Neural progenitor cell (in vitro differentiated cells): Measurements from ENCODE around the gene DRC1. TPM values are rescaled to one million over a fixed set of nuclear protein-coding genes. Genes with fewer than 3 reads are reported as not detected.

Experiments used
- DNase-seq: peaks from one replicate; pipeline ENCODE4 v3.0.0-alpha.2; 2016; ENCODE audit warnings: low spot score
- H2AFZ ChIP-seq: fragments of 200-600 bp; sonication (generic); replicated peaks from 2 replicates; pipeline ENCODE4 v1.6.1; 2016; ENCODE audit warnings: antibody characterized with exemption
- H3F3A ChIP-seq: fragments of 200-600 bp; sonication (generic); 2 replicates; pipeline ENCODE4 v1.6.1; 2016; ENCODE audit warnings: antibody characterized with exemption, low read depth
- H3K27ac ChIP-seq: fragments of 200-600 bp; sonication (generic); 2 replicates; pipeline ENCODE4 v1.5.1; 2016; ENCODE audit warnings: mild to moderate bottlenecking
- H3K27me3 ChIP-seq: fragments of 200-600 bp; sonication (generic); 2 replicates; pipeline ENCODE4 v1.6.1; 2016; ENCODE audit warnings: mild to moderate bottlenecking, moderate library complexity
- H3K36me3 ChIP-seq: fragments of 200-600 bp; sonication (generic); 2 replicates; pipeline ENCODE4 v1.5.1; 2016
- H3K4me1 ChIP-seq: fragments of 200-600 bp; sonication (generic); 2 replicates; pipeline ENCODE4 v1.6.1; 2016; ENCODE audit warnings: mixed run types
- H3K4me2 ChIP-seq: fragments of 200-600 bp; sonication (generic); 2 replicates; pipeline ENCODE4 v1.6.1; 2016
- H3K4me3 ChIP-seq: fragments of 200-600 bp; sonication (generic); 2 replicates; pipeline ENCODE4 v1.5.1; 2016
- H3K79me2 ChIP-seq: fragments of 200-600 bp; sonication (generic); 2 replicates; pipeline ENCODE4 v1.6.1; 2016; ENCODE audit warnings: low read depth
- H3K9ac ChIP-seq: fragments of 200-600 bp; sonication (generic); 2 replicates; pipeline ENCODE4 v1.6.1; 2016
- H3K9me3 ChIP-seq: fragments of 200-600 bp; sonication (generic); 2 replicates; pipeline ENCODE4 v1.5.1; 2016; ENCODE audit warnings: low read depth
- H4K20me1 ChIP-seq: fragments of 200-600 bp; sonication (generic); 2 replicates; pipeline ENCODE4 v1.6.1; 2016; ENCODE audit warnings: low read depth
- H3K27ac Mint-ChIP-seq: 3 replicates; pipeline ENCODE4 v1.8.0; 2021; ENCODE audit warnings: mixed read lengths
- H3K27me3 Mint-ChIP-seq: 2 replicates; pipeline ENCODE4 v1.8.0; 2022; ENCODE audit warnings: low read depth, mild to moderate bottlenecking, inconsistent platforms, moderate library complexity, mixed read lengths; ENCODE audit not compliant: insufficient read depth
- H3K36me3 Mint-ChIP-seq: 3 replicates; pipeline ENCODE4 v1.8.0; 2021; ENCODE audit warnings: mixed read lengths
- H3K4me1 Mint-ChIP-seq: 3 replicates; pipeline ENCODE4 v1.8.0; 2021; ENCODE audit warnings: mixed read lengths
- H3K4me3 Mint-ChIP-seq: 3 replicates; pipeline ENCODE4 v1.8.0; 2021; ENCODE audit warnings: mild to moderate bottlenecking, moderate library complexity, mixed read lengths
- H3K9me3 Mint-ChIP-seq: 3 replicates; pipeline ENCODE4 v1.8.0; 2020; ENCODE audit warnings: mixed read lengths
- CTCF ChIP-seq: fragments of 200-600 bp; sonication (generic); IDR thresholded peaks from 2 replicates; pipeline ENCODE4 v1.5.1; 2017; ENCODE audit warnings: antibody characterized with exemption, mild to moderate bottlenecking
- EZH2 ChIP-seq: fragments of 200-600 bp; sonication (generic); IDR thresholded peaks from 2 replicates; pipeline ENCODE4 v1.6.1; 2017; ENCODE audit warnings: antibody characterized with exemption, mild to moderate bottlenecking, moderate library complexity
- EZH2phosphoT487 ChIP-seq: fragments of 200-600 bp; sonication (generic); IDR thresholded peaks from 2 replicates; pipeline ENCODE4 v1.6.1; 2017; ENCODE audit warnings: antibody characterized with exemption
- total RNA-seq: library from RNA; depleted of rRNA; stranded (reverse); fragments of >200 nt; gene quantifications from 2 replicates; pipeline ENCODE4 v1.2.3, GENCODE V29; 2015; ENCODE audit warnings: low replicate concordance

Gene DRC1
- total RNA-seq, 1 donor from 2014 or later, result not detected

GRCh38 chr2:26494891-26495290, 93.2 kb downstream of the DRC1 start:
- H3K27ac ChIP-seq, result no peak overlapping the region
- no peaks in the 10 kb centered on the region for H3K27me3 ChIP-seq
- H3K4me3 ChIP-seq, result no peak overlapping the region
- peaks cover 31% of the 10 kb centered on the region for H3K4me1 Mint-ChIP-seq
- no peak overlapping the region for H2AFZ ChIP-seq
- H3K36me3 ChIP-seq, result no peaks in the 10 kb centered on the region
- H3K9me3 ChIP-seq, result no peaks in the 10 kb centered on the region
- H3K36me3 Mint-ChIP-seq, result peaks cover 2% of the 10 kb centered on the region
- H3F3A ChIP-seq, result peaks cover 15% of the 10 kb centered on the region
- no peaks in the 10 kb centered on the region for H3K79me2 ChIP-seq
- no peak overlapping the region for H3K4me2 ChIP-seq
- H3K9me3 Mint-ChIP-seq, result peaks cover 7% of the 10 kb centered on the region
- H3K27ac Mint-ChIP-seq, result peak overlapping the region; percentile 33
- H3K4me3 Mint-ChIP-seq, result no peak overlapping the region
- no peak for DNase-seq
- no peak overlapping the region for H3K9ac ChIP-seq
- H3K4me1 ChIP-seq, result peaks cover 17% of the 10 kb centered on the region
- peaks cover 13% of the 10 kb centered on the region for H3K27me3 Mint-ChIP-seq
- TF ChIP-seq CTCF (no peak), EZH2phosphoT487 (no peak), EZH2 (no peak)
- no peaks in the 10 kb centered on the region for H4K20me1 ChIP-seq

- Histone ChIP-seq H3K27me3 (no peaks in the 10 kb centered on the region), H4K20me1 (no peaks in the 10 kb centered on the region), H3K36me3 (no peaks in the 10 kb centered on the region), H3K9me3 (no peaks in the 10 kb centered on the region), H2AFZ (no peak overlapping the region), H3K79me2 (no peaks in the 10 kb centered on the region), H3K9ac (no peak overlapping the region), H3K27ac (no peak overlapping the region), H3F3A (peaks cover 15% of the 10 kb centered on the region), H3K4me2 (peak overlapping the region; percentile 59), H3K4me1 (peaks cover 17% of the 10 kb centered on the region), H3K4me3 (no peak overlapping the region)
- DNase-seq, result peak; percentile 89
- Mint-ChIP-seq H3K27me3 (peaks cover 9% of the 10 kb centered on the region), H3K9me3 (peaks cover 7% of the 10 kb centered on the region), H3K4me3 (peak overlapping the region; percentile 16), H3K36me3 (peaks cover 2% of the 10 kb centered on the region), H3K4me1 (peaks cover 31% of the 10 kb centered on the region), H3K27ac (peak overlapping the region; percentile 91)
- TF ChIP-seq EZH2phosphoT487 (peak; percentile 60), CTCF (no peak)
Measured at GRCh38 chr2:26495705-26496297, 94.1 kb downstream of the DRC1 start.

- Histone ChIP-seq H4K20me1 (no peaks in the 10 kb centered on the region), H3F3A (peaks cover 13% of the 10 kb centered on the region), H3K27me3 (peaks cover 19% of the 10 kb centered on the region), H3K36me3 (no peaks in the 10 kb centered on the region), H3K9me3 (no peaks in the 10 kb centered on the region), H3K9ac (no peak overlapping the region), H3K4me3 (no peak overlapping the region), H3K4me2 (no peak overlapping the region), H2AFZ (no peak overlapping the region), H3K27ac (no peak overlapping the region), H3K79me2 (no peaks in the 10 kb centered on the region), H3K4me1 (peaks cover 21% of the 10 kb centered on the region)
- no peak for TF ChIP-seq EZH2
- TF ChIP-seq EZH2phosphoT487, result no peak
- TF ChIP-seq CTCF, result no peak
- Mint-ChIP-seq H3K9me3 (peaks cover 7% of the 10 kb centered on the region), H3K27ac (no peak overlapping the region), H3K27me3 (peaks cover 20% of the 10 kb centered on the region), H3K36me3 (peaks cover 2% of the 10 kb centered on the region), H3K4me1 (peaks cover 21% of the 10 kb centered on the region), H3K4me3 (no peak overlapping the region)
- DNase-seq, result no peak
Measured at GRCh38 chr2:26500406-26500805, 98.7 kb downstream of the DRC1 start.
